ENCODE results near the gene UROC1. TPM values are rescaled to one million over a fixed set of nuclear protein-coding genes. Genes with fewer than 3 reads are reported as not detected.

UROC1 gene
- polyA plus RNA-seq, 1 of the 3 experiments (the other 2 are of a cell fraction): not detected

DNA sequence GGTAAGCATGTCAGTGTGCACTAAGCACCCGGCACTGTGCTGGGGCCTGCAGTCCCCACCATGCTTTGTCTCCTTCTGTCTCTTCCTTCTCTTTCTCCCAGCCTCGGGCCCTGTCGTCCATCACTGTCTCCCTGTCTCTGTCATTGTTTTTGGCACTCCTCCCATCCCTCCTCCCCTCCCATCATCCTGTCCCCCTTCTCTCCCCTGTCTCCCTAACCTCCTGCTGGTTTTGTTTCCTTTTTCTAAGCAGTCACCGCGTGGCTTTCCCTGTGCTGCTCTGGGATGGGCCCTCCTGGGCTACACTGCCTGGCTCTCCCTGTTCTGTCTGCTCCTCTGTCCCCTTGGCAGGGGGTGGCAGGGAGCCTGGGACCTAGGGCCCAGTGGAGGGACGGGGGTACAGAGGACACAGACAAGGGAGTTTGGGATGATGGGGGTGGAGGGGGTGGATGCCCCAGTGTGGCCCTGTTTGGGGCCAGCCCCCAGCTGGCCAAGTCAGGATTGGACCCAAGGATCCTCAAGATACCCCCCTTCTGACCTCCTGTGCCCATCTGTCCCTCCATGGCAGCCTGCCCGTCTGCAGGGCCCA is 12.1 kb upstream of the UROC1 start:
- Histone ChIP-seq H3K27me3 (ENCODE audit: insufficient read depth) (peaks cover 10% of the 10 kb centered on the region; the same call in 1 of the 2 replicates), H3K4me1 (ENCODE audit: control insufficient read depth in 1 of 2, insufficient read depth in 2 of 2, low read depth in 1 of 2, low read length in 1 of 2) (peaks cover 0 to 29% of the 10 kb centered on the region in 2 experiments; a peak in 1 of 4 replicates), H3K36me3 (replicated peaks in 1 of 2; ENCODE audit: control insufficient read depth in 1 of 2, insufficient read depth in 2 of 2, low read length in 1 of 2) (no peaks in the 10 kb centered on the region), H4K20me1 (ENCODE audit: insufficient read depth) (no peaks in the 10 kb centered on the region), H3K9me2 (no peaks in the 10 kb centered on the region), H3K79me2 (ENCODE audit: insufficient read depth) (no peaks in the 10 kb centered on the region), H3K27ac (ENCODE audit: low read depth in 2 of 2, low read length in 1 of 2) (peak overlapping the region in 1 of 2 experiments; percentile 69; a peak in 1 of 4 replicates), H3K4me3 (ENCODE audit: low read depth in 2 of 2, low read length in 1 of 2) (no peak overlapping the region), H2AFZ (ENCODE audit: low read depth) (no peak overlapping the region), H3K9me3 (no peaks in the 10 kb centered on the region), H3K9ac (no peak overlapping the region), H3K4me2 (no peak overlapping the region), H3F3A (replicated peaks; ENCODE audit: insufficient read depth) (no peaks in the 10 kb centered on the region)
- ChIA-PET CTCF (interaction anchor here (1.1 to 1.4 kb wide), 2 partner anchors 23 to 84 kb away, joined by 3 to 5 read pairs; no protein-coding TSS in a partner anchor), POLR2A (no interaction called here)
- 65% methylated on average over 7 of the region's 7 CpGs for WGBS (ENCODE audit: low lambda C conversion rate)
- no peak for DNase-seq
- TF ChIP-seq RFX5 (IDR thresholded peaks at IDR 0.05; ENCODE audit: low read length) (no peak), FOXJ3 (CRISPR knock-in tag; IDR thresholded peaks at IDR 0.05) (no peak), NRF1 (IDR thresholded peaks at IDR 0.05; ENCODE audit: low read depth, low read length) (no peak), TAF1 (IDR thresholded peaks at IDR 0.05; ENCODE audit: borderline replicate concordance, low read depth, low read length) (no peak), ELF1 (IDR thresholded peaks at IDR 0.05) (no peak), TEAD4 (IDR thresholded peaks at IDR 0.05; ENCODE audit: borderline replicate concordance, insufficient read depth) (no peak), TCF12 (IDR thresholded peaks at IDR 0.05) (no peak), MEF2A (IDR thresholded peaks at IDR 0.05; ENCODE audit: borderline replicate concordance, low read depth) (no peak), SIN3A (IDR thresholded peaks at IDR 0.05; ENCODE audit: borderline replicate concordance, low read depth, low read length) (no peak), NFIC (IDR thresholded peaks at IDR 0.05; ENCODE audit: borderline replicate concordance) (no peak), RXRA (IDR thresholded peaks at IDR 0.05; ENCODE audit: borderline replicate concordance, low read depth) (no peak), IRF3 (IDR thresholded peaks at IDR 0.05; ENCODE audit: low read depth, low read length) (no peak), GABPA (IDR thresholded peaks at IDR 0.05; ENCODE audit: low read depth) (no peak), CHD2 (IDR thresholded peaks at IDR 0.05; ENCODE audit: low read length, partially characterized antibody) (no peak), POLR2AphosphoS5 (IDR thresholded peaks at IDR 0.05; ENCODE audit: low read depth, low read length) (no peak), EZH2phosphoT487 (IDR thresholded peaks at IDR 0.05; ENCODE audit: borderline replicate concordance, low read depth) (no peak), FOSL2 (IDR thresholded peaks at IDR 0.05; ENCODE audit: borderline replicate concordance, low read depth) (no peak)
